ENCODE data around the gene ACAP3.
A peak's percentile ranks its signal among the peaks of the same experiment; 100 is the strongest.

The ACAP3 gene

GRCh38 chr1:1300352-1300739, 7.4 kb downstream of the ACAP3 start:
- TF ChIP-seq, protein P1, sequence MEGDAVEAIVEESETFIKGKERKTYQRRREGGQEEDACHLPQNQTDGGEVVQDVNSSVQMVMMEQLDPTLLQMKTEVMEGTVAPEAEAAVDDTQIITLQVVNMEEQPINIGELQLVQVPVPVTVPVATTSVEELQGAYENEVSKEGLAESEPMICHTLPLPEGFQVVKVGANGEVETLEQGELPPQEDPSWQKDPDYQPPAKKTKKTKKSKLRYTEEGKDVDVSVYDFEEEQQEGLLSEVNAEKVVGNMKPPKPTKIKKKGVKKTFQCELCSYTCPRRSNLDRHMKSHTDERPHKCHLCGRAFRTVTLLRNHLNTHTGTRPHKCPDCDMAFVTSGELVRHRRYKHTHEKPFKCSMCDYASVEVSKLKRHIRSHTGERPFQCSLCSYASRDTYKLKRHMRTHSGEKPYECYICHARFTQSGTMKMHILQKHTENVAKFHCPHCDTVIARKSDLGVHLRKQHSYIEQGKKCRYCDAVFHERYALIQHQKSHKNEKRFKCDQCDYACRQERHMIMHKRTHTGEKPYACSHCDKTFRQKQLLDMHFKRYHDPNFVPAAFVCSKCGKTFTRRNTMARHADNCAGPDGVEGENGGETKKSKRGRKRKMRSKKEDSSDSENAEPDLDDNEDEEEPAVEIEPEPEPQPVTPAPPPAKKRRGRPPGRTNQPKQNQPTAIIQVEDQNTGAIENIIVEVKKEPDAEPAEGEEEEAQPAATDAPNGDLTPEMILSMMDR (IDR thresholded peaks at IDR 0.05; ENCODE audit: extremely low read depth, missing control alignments) = no peak
- no peak for DNase-seq (ENCODE audit: low spot score)

- peak; percentile 76 for DNase-seq (ENCODE audit: low spot score)
Measured at GRCh38 chr1:1299686-1300351, 7.9 kb downstream of the ACAP3 start.

DNA sequence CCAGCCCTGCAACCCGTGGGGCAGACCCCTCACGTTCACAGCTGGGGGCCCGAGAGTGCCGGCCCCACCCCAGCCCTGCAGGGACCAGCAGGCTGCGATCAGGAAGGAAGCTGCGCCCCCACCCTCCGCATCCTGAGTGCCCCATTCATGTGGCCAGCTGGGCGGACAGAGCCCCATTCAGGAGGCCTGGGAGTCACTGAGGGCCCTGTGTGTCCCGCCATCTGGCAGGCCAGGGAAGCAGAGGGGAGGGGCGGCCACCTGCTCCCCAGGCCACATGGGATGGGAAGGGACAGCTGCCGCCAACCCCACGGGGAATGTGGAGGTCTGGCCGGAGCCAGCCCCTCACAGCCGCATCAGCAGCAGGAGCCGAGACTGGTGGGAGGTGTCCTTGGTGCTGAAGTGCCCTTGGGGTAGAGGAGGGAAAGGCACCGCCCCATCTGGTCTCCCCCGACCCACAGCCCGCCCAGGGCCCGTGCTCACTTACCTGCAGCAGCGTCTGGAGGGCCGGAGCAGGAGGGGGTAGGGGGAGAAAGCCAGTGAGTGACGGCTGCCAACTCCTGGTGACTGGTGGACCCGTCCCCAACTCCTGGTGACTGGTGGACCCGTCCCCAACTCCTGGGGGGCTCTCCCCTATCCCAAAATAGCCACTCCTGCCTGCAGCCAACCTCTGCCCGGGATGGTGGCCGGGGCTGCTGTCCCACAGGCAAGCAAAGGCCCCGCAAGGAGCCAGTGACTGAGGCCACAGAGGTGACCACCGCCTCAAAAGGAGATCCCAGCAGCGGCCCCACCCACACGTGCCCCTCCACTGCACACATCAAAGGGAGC, 8.7 kb downstream of the ACAP3 start:
- no peak for DNase-seq (ENCODE audit: low spot score)
- TF ChIP-seq, protein P1 (IDR thresholded peaks at IDR 0.05; ENCODE audit: extremely low read depth, missing control alignments) = no peak

More at GRCh38 chr1:1299686-1300351, 7.9 kb downstream of the ACAP3 start:
- TF ChIP-seq, protein P1 (IDR thresholded peaks at IDR 0.05; ENCODE audit: extremely low read depth, missing control alignments) = peak; percentile 26

- TF ChIP-seq, protein P1 (IDR thresholded peaks at IDR 0.05; ENCODE audit: extremely low read depth, missing control alignments) = no peak
- no peak for DNase-seq (ENCODE audit: low spot score)
Measured at GRCh38 chr1:1297802-1298424, 9.8 kb downstream of the ACAP3 start.

- DNase-seq (ENCODE audit: low spot score) = no peak
- TF ChIP-seq, protein P1 (IDR thresholded peaks at IDR 0.05; ENCODE audit: extremely low read depth, missing control alignments) = no peak
Measured at GRCh38 chr1:1296070-1297061, 11.4 kb downstream of the ACAP3 start.

DNA sequence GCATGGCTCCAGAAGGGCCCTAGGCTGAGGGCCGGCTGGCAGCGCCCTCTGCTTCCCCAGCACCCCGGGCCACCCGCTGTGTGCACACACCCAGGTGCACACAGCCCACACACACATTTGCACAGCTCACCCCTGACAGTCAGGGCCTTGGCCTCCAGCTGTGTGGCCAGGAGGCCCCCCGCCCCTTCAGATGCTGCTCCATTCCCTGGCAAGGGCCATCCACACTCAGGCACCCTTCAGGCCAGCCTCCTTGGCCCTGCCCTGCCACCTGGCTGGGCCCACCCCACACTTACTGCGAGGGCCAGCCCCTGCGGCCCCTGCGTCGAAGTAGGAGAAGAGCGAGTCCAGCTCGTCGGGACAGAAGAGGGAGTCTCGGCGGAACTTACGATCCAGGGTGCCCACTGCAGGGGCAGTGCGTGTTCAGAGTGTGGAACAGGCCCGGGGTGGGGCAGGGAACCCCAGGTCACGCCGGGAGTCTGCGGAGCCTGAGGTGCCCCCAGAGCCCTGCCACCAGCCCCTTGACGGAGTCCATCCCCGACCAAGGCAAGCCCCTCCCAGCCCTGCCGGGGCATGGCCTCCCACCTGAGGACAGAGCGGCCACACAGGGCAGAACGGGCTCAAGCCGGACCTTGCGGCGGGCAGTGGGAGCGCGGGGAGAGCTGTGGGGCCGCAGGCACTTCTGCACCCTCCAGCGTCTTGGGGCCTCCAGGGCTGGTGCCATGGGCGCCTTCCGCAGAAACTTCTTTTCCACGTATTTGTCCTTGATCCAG, 12.4 kb downstream of the ACAP3 start:
- DNase-seq (ENCODE audit: low spot score) = no peak

More for the DNA sequence above, 12.4 kb downstream of the ACAP3 start:
- TF ChIP-seq, protein P1 (IDR thresholded peaks at IDR 0.05; ENCODE audit: extremely low read depth, missing control alignments) = no peak

Measured in GM20000 (cell line).